HG03139 (cell line): Measurements from ENCODE around the gene PLA2R1.

Source experiments
- ATAC-seq: cut with Tn5 transposase; IDR thresholded peaks from one replicate; pipeline ENCODE4 v1.9.1; 2021; ENCODE audit not compliant: unreplicated experiment

The PLA2R1 gene

DNA sequence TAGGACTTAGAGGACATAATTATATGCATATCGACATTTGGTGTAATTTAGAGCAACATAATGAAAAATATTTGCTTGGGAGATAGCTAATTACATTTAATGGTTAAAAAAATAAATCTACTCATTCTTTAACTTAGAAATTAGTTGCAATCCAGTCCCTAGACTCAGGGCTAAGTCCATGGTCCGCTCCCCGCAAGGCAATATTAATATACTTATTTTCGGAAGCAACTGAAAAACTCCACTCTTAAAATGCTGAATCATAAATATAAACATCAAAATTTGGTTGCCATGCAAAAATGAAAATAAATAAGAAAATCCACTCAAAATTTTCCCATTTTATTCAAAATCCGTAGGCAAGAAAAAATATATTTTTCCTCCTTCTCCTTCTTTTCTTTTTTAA is 164.7 kb downstream of the PLA2R1 start:
- ATAC-seq = no peak

DNA sequence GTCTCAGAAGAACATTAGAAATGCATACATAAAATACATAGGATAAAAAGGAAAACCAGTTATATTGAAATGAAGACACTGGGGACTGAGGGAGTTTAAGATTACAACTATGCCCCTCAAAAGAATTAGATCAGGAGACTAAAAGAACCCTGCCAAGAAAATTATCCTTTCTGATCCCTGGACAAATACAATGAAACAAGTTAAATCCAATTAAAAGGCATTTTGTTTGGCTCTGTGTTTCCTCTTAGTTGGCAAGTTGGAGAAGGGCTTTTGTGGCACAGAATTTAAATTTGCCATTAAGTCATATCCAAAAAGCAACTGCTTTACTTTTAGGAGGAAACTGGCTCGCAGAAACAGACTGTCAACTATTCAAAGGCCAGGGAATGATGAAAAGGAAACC is 165.3 kb downstream of the PLA2R1 start:
- no peak for ATAC-seq

DNA sequence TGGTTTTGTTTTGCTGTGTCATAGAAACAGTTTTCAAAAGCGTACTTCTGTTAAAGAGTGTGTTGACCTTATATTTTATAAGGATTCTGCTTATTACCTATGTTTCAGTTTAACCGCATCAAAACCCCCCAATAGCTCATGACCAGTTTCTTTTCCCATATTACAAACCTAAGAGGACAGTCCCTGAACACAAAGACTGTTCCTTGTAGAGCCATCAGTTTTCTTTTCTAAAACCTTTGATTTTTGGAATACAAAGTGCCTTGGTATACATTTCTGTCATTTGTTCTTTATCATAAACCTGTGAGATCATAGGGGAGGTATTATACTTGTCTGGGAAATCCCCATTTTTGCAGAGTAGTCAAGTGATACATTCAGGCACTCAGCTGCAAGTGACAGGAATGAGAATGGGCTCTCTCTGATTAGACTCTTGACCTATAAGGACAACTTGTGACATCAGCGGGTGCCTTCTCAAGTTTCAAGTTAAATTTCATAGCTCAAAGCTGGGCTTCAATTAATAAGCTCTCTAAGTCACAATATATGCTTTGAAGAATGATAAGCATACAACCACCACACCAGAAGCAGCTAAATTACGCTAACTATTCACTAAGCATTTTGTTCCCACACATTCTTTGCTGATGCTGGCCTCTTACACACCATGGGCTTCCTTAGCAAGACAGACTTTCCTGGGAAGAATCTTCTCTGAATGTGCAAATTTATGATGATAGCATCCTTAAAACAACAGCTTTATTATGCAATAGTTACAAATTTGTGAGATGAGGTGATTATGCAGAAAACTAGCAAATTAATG is 167.0 kb downstream of the PLA2R1 start:
- ATAC-seq = peak; percentile 45

DNA sequence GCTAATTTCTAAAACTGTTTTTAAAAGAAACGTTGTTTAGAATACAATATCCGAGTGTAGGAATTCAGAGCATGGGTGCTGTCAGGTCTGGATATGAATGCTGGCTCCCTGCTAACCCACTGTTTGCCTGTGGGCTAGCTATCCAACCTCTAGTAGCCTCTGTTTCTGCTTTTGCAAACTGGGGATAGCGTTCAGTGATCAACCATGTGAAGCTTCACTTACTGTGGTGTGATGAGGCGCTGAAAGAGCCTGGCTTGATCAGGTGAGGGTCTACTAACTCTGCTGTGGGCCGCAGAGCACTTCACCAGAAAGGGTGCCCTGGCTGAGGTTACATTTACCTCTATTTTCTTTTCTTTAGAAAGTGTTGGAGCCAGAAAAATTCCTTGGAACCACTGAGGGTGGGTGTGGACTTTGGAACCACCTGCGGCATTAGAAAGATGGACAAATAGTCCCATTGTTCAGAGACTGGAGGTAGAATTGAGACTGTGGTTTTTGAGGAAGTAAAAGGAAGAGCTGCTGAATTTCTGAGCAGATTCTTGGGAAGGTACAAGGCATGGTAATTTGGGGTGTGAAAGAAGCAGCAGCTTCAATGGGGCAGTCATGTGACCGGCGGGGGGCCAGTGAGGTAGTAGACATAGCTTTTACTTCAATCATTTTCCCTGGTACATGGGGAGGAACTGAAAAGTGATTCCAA is 168.1 kb downstream of the PLA2R1 start:
- no peak for ATAC-seq

DNA sequence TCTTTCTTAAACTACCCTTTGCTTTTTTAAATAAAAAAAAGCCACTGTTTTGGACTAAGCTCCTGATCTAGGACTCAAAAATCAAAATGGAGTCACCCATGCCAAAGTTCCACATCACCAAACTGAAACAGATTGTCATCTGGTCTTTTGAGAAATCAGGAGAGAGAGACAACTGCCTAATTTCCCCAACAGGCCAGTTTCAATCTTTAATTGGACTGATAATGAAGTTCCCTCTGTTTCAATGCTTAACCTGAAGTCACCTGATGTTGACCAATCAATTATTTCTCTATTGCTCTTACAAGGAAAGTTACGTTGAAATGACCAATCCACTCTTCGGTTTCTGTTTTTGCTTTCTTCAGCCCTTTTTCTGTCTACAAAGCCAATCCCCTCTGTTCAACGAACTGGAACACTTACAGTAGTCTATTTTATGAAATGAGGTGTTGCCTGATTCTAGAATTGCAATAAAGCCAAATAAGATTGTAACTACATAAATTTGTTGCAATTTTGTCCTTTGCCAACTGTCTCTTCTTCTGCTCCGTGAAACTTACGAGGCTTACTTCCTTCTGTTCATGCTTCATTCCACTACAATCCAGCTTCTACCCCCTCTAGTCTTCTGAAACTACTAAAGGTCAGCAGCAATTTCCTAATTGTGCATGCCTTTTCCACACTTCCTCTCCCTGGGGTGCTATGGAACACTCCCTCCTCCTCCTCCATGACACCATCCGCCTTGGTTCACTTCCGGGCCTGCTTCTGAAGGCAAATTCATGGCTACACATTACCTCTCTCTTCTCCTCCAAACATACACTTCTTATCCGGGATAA is 169.2 kb downstream of the PLA2R1 start:
- no peak for ATAC-seq

DNA sequence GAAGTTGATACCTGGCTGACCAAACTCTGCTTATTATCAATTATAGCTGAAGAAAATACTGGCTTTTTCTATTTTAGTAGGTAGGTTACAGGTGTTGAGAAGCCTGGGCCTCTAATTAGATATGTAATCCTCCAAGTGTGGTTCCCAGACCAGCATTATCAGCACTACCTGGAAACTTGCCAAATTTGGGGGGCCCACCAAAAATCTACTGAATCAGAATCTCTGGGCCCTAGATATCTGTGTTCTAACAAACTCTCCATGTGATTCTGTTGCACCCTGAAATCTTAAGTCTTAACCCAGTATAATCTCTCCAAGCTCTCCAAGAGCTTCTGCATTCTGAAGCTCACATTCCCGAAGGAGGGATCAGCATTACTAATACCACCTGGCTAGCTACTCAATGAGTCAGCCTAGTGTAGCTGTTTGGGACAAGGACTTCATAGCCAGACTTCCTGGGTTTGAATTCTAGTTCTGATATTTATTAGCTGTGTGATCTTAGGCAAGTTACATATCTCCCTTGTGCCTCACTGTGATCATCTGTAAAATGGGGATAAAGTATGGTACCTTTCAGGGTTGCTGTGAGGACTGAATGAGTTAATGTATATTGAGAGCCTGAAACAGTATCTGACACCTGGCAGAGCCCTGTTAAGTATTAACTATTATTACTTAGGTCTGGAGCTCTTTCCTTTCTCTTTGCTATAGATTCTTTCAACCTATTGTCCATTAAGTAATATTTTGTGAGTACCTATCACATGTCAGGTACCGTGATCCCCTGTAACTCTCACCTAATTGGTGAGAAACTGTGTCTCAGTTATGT is 170.3 kb downstream of the PLA2R1 start:
- ATAC-seq = peak; percentile 38

DNA sequence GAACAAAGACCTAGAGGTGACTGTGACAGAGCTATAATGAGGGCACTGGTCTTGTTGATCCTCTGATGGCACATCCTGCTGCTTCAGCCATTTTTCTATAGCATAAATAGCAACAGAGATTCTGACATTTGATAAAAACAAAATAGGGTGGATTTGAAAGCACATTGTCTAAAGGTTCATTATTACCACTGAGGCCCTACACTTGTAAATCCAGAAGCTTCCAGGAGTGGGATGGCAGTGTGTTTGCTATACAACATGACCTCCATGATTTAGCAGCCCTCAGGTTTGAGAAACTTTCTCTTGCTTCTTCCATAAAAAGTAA is 171.2 kb downstream of the PLA2R1 start:
- no peak for ATAC-seq

DNA sequence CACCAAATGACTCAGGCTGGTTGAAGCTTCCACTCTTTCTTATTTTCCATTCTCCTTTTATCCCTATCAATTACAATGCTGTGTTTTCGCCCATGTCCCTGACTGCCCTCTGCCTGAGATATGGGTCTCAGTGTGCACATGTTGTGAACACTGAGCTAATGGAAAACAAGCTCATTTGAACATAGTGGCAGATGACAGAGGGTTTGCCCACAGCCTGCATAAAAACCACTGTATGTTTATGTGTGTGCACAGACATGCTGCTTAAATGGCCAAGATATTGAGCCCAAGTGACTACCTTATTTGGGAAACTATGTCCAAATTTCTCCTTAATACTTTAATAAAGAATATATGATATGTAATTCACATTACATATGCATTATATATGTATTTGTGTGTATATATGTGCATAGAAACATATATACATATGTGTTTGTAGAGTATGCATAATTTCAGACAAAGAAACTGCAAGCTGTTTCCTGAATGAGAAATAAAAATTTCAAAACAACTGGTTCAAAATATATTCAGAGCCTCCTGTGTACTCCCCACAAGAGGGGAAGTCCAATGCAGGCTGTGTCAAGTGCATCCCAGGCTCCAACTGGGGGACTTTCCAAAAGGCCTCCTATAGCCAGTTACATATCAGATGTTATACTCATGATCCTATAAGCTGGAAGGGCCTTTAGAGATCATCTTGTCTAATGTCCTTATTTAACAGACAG is 171.7 kb downstream of the PLA2R1 start:
- ATAC-seq = no peak

DNA sequence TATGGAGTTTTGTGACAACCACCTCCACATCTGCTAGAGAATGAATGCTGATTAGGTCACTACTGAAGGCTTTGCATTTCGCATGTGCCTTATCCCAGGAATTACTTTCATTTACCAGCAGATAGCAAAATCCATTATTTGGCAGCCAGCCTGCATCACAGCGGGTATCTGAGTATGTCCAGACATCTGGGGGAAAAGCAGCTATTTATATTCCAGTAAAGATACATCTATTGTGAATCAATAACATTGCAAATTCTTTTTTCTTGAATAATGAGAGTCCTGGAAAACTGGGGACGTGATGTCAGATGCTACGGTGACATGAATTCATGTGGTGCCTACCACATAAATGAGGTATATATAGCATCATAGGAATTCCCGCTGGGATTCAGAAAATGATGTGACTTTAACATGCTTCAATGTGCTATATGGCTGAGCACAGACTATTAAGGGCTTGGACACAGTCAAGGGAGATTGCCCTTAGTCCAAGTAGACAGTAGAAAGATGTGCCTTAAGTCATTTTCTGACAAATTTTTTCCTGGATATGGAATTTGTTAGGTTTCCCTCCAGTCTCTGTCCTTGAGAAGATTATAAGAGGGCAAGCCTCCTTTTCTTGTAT is 180.2 kb downstream of the PLA2R1 start:
- ATAC-seq = no peak
